ENCODE data around the gene PI16.

The PI16 gene, protein sequence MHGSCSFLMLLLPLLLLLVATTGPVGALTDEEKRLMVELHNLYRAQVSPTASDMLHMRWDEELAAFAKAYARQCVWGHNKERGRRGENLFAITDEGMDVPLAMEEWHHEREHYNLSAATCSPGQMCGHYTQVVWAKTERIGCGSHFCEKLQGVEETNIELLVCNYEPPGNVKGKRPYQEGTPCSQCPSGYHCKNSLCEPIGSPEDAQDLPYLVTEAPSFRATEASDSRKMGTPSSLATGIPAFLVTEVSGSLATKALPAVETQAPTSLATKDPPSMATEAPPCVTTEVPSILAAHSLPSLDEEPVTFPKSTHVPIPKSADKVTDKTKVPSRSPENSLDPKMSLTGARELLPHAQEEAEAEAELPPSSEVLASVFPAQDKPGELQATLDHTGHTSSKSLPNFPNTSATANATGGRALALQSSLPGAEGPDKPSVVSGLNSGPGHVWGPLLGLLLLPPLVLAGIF

DNA sequence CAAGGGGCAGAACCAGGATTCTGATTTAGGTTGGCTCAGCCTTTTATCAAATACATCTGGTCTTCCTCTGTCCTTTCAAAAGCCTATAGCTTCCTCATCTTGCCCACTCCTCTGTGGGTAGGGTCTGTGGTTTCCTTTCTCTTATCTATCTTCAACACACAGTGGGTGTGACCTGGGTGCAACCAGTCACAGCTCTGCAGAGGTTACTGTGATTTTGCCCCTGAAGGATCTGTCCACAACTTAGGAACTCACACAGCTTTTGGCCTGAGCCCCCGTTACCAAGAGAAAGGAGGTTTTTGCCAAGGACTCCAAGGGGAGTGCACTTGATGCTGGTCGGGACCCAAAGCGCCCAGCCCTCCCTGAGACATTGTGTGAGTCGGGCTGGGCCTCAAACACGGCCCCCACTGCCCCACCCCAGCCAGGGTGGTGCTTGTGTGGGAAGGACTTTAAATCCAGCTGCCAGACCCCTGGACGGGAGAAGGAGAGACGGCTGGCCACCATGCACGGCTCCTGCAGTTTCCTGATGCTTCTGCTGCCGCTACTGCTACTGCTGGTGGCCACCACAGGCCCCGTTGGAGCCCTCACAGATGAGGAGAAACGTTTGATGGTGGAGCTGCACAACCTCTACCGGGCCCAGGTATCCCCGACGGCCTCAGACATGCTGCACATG is at the start of gene PI16:
TSS of gene PI16 (plus strand) at position 477 of the 670 bp plus-strand sequence. CDS start at position 500, 23 bp downstream.
- no peak for DNase-seq (ENCODE audit: low read depth)

DNA sequence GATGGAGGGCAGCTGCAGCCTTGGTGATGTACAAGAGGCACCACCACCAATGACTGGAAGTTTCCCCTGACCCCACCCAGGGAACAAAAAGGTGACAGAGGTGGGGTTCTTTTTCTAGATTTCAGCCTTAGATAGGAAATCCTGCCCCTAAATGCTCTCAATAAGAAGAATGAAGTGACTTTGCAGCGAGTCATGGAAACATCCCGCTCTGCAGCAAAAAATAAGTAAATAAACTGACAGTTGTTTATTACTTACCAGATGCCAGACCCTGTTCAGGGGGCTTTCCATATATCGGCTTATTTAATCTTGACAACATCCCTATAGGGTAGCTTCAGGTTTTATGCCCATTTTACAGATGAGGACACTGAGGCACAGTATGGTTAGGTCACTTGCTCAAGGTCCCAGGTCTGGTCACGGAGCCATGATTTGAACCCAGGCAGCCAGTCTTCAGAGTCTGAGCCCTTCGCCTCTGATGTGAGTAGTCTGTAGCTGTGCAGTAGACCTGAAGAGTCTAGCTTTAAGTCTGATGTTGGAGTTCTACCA is 49.6 kb upstream of the PI16 start:
- no peak for DNase-seq (ENCODE audit: low read depth)

DNA sequence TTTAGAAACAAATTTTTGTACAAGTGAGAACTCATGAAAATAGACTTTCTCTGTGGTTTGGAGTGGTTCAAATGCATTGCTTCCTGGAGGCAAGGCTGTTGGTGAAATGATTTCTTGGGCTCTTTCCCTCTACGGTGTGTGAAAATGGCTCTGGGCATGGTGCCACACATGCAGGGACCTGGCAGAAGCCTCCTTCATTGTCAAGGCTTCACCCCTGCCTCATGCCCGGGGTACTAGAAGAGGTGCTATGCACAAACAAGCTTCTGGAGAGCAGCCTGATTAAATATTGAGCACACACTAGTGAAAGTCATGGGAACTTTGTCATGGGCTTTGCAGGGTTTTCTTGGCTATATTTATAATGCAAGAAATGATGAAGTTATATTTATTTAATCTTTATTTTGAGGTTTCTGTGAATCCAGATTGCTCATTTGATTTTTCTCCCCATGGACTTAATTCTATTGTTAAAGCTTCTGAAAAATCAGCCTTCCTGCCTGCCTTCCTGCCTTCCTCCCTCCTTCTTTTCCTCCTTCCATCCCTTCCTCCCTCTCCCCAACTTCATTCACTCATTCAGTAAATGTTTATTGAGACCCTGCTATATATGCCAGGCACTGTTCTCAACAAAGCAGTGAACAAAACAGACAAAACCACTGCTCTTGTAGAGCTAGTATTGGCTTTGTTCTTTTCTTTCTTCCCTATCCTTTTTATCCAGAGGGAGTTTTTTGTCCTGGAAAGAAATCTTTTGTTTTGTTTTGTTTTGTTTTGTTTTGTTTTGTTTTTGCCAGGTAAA is 47.8 kb upstream of the PI16 start:
- DNase-seq (ENCODE audit: low read depth) = no peak

DNA sequence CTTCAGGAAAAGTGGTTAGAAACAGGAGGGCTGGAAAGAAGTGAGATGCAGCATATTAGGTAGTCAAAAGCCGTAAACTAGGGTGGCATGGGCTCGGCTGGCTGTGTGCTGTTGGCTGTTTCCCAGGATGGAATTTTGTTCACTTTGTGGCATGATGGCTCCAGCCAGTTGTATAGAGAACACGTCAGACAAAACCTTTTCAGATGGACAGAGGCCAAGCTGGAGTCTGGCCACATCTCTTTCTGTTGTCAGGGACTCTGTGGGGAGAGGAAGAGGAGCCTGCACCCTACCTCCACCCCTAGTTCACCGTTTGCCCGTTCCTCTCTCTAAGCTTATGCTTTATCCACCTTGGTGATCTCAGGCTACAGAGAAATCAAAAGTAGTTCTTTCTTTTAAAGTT is 46.8 kb upstream of the PI16 start:
- DNase-seq (ENCODE audit: low read depth) = no peak

DNA sequence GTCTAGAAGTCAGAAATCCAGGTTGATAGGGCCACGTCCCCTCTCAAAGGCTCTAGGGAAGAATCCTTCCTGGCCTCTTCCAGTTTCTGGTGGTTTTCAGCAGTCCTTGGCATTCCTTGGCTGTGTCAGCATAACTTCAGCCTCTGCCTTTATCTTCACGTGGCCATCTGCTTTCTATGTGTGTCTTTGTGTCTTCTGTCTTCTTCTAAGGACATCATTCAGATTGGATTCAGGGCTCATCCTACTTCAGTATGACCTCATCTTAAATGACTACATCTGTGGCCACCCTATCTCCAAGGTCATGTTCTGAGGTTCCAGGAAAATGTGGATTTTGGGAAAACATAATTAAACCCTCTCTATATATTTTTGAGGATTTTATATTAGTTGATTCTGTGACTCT is 45.8 kb upstream of the PI16 start:
- DNase-seq (ENCODE audit: low read depth) = no peak

DNA sequence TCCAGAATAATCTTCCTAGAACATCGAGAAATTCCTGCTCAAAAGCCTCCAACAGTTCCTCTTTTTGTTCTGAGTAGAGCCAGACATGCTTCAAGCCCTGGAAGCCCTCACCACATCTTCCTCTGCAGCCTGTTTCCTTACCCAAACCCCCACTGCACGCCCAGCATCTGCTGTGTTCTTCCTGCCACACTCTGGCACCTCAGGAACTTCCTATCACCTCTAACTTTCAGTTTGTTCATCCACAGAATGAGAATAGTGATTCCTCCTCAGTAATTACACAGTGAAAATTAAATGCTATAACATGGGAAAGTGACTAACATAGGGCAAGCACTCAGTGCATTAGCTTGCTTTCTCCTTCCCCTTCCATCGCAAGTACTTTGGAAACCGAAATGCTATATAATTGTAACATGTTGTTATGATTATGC is 42.5 kb upstream of the PI16 start:
- DNase-seq (ENCODE audit: low read depth) = no peak

DNA sequence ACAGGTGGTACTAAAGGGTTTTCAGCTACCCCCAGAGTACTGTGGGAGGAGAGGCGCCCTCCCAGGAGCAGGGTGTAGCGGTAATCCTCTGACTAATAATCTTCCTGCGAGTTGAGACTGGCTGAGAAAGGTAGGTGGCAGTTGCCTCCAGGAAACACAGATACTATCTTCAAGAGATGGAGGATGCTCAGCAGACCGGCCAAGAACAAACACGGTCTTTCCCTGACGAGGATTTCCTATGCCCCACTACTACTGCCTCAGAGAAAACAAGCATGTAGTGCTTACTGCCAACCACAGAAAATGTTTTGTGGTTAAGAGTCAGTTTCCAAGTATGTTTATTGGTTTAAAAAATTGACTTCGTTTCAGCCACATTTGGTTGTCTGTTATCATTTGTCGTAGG is 42.0 kb upstream of the PI16 start:
- peak; percentile 15 for DNase-seq (ENCODE audit: low read depth)

DNA sequence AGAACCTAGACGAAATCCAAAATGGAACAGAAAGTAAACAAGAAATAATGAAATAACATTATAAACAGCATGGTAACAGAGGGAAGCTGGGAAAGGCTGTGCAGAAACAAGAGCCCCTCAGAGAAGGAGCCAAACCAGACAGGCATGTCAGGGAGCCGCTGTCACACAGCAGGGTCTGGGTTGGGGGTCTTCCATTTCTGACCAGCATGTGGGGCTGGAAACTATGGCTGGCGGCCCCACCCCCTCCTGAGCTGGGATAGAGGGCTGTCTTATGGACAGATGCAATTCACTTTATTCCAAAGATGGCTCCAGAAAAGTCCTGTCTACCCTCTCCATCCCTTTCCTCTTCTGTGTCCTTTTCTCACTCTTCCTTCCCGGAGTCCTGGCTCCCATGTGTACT is 41.5 kb upstream of the PI16 start:
- no peak for DNase-seq (ENCODE audit: low read depth)

DNA sequence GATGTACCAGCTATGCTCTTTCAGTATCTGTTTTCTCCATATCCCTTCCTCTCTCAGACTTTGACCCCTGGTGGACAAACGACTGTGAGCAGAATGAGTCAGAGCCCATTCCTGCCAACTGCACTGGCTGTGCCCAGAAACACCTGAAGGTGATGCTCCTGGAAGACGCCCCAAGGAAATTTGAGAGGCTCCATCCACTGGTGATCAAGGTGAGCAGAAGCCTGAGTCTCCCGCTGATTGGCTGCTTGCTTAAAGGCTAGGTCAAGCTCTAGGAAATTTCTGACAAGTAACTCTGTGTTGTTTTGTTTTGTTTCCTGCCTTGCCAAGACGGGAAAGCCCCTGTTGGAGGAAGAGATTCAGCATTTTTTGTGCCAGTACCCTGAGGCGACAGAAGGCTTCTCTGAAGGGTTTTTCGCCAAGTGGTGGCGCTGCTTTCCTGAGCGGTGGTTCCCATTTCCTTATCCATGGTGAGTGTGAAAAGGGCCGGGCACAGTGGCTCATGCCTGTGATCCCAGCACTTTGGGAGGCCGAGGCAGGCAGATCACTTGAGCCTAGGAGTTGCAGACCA is 40.2 kb upstream of the PI16 start:
- no peak for DNase-seq (ENCODE audit: low read depth)

DNA sequence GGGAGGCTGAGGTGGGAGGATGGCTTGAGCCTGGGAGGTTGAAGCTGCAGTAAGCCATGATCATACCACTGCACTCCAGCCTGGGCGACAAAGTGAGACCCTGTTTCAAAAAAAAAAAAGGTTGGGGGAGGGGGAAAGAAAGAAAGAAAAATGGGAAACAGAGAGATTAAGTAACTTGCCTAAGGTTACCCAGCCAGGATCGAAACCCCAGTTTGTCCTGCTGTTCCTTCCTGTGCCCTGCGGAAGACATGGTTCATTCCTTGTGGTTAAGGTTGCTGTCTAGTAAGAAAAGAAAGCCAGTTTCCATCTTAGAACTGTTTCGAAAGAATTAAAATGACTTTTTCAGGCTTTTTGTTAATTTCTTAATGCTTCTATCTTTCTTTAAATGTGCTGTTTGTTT is 38.9 kb upstream of the PI16 start:
- DNase-seq (ENCODE audit: low read depth) = no peak

DNA sequence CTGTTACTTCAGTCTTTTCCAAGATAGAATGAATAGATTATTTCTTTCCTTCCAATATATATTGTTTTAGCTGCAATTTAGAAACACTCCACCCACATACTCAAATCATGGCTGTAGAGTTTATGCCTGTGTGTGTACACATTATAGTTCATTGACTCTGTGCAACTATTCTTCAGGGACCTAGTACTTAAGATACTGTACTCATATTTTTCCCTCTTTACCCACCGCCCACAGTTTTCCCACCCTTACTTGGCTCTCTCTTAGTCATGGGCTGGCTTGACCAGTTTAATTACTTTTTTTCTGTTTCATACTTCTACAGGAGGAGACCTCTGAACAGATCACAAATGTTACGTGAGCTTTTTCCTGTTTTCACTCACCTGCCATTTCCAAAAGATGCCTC is 38.4 kb upstream of the PI16 start:
- DNase-seq (ENCODE audit: low read depth) = no peak

DNA sequence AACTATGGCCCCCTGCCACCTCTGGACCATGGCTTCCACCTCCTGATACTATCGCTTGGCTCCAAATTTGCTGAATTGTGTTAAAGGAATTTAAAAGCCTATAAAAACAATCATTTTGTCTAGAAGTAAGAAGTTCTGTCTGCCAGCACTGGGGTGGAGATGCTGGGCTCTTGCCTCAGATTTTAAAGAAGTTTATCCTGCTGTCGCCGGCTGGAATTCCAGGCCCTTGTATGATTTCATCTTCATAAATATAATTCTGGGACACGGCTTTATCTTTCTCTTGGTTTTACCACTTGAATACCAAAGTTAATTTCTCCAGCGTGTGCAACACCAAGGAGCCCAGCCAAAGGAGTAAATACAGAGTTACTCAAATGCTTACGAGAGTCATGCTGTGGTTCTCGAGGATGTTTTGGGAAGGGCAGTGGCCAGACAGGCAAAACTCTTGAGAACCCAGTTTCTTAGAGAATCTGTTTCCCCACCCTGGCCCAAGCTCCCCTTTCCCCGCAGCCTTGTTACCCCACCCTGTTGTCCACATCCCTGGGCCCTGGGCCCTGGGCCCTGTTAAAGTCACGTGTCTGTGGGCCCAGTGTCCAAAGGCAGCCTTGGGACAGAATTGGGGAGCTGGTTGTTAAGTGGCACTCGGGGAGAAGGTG is 36.9 kb upstream of the PI16 start:
- DNase-seq (ENCODE audit: low read depth) = no peak

DNA sequence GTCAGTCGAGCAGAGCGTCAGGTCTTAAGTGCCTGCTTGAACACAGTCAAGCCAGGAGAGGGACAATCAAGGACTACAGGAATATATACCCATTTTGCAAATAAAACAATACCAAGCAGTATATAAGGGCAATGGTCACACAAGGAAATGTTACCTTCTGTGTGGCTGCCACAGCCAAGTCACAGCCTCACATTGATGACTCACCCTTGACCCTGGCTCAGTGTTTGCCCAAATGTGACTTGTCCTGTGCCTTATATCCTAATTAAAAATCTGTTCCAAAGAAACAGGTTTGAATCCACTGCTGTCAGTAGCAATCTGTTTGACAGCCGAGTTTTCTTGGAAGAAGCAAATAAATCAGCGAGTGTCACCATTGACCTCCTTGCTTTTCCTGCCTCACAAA is 34.5 kb upstream of the PI16 start:
- DNase-seq (ENCODE audit: low read depth) = no peak

DNA sequence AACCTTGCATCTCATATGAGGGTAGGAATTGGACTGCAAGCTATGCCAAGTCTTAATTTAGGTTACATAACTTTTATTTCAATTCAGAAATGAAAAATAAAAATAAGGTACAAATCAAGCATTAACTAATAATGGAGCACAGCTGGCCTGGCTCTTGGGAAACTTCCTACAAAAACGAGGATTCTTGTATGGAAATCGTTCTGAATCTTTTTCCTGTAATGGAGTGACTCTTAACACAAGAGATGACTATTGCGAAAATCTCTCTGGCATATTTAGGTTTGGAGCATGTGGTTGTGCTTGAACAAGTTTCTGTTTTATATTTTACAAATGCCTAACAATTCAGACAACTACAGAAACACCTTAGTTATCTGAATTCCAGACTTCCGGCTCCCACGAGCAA is 34.0 kb upstream of the PI16 start:
- no peak for DNase-seq (ENCODE audit: low read depth)

DNA sequence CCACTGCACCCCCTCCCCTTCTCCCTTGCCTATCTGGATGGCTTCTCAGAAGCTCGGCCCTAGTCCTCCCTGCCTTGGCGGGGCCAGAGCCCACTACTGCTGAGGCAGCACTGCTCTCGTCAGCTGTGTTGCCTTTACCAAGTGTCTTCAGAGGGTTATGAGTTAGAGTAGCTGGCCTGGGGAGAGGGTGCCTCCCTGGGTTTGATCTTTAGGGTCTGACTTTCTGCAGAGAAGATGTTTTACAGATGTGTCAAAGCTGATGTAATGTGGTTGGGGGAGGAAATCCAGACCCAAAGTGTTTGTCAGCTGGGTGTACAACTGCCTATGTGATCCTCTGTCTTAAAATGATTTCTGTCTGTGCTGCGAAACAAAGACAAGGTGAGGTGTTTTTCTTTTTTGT is 30.4 kb upstream of the PI16 start:
- no peak for DNase-seq (ENCODE audit: low read depth)

DNA sequence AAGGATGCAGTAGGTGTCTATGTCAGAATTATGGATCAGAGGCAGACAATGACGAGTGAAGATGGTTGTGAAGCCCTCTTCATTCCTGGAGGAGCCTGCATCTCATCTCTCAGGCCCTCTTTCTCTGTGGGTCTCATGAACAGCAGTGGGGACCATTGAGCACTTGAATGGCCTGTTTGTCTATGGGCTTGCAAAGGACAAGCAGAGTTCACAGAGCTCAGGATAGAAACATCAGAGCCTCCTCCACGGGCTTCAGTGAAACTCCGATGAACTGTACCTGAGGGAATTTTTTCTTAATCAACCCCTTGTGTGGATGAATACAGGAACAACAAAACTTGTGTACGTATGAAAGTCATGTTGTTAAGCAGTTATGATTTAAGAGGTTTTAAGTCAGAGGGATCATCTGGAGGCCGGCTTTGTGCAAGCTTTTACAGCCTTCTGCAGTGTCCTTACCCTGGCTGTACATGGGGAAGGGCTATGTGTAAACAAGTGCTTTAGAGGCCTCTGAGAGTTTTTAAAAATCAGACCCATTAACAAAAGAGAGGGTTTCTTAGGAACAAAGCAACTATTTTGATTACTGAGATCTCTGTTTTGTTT is 29.7 kb upstream of the PI16 start:
- DNase-seq (ENCODE audit: low read depth) = no peak

DNA sequence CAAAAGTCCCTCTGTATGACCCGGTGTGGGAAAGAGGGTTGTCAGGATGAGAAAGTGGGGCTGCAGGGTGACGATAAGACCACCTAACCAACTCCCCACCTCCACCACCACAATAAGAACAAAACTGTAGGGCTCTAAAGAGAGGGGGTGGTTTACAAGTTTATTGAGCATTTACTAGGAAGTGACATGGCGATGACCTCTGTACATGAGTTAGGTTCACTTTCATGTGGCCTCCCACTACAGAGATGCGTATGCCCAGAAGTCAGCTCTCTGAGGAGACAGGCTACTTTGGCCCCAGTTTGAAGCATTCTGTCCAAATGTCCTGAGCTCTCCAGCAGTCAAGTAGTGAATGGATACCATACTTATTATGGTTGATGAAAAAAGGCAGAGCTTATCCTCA is 28.7 kb upstream of the PI16 start:
- DNase-seq (ENCODE audit: low read depth) = no peak

DNA sequence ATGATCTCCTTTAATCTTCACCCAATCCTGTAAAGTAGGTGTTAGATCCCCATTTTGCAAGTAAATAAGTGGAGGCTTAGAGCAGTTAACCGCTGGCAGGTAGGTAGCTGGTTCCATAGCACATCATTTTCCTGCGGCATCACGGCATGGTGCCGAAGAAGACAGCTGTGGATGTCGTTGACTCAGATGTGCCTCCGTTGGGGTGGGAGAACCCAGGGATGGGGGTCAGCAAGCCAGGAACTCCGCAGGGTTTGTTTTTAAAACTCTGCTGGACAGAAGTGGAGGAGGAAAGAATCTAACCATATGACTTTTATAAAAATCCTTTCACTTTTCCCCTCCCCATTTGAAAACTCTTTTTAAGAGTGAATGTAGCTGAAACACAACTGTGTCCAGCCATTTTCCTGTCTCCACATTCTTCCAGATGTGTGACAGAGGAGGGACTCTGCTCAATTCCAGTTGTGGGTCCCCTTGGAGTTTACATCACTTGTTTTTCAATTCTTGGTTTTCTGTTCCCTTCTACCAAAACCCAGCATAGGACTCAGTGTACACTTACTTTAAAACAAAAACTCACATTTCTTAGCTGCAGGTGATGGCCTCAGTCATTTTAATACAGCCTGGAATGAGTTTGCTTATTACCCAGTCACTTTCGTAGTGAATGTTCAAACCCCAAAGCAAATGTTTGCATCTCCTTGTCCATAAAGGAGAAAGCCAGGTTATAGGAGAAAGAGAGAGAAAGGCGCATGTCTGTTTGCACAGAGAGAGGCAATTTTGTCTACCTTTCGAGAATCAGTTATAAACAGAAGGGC is 27.6 kb upstream of the PI16 start:
- no peak for DNase-seq (ENCODE audit: low read depth)

DNA sequence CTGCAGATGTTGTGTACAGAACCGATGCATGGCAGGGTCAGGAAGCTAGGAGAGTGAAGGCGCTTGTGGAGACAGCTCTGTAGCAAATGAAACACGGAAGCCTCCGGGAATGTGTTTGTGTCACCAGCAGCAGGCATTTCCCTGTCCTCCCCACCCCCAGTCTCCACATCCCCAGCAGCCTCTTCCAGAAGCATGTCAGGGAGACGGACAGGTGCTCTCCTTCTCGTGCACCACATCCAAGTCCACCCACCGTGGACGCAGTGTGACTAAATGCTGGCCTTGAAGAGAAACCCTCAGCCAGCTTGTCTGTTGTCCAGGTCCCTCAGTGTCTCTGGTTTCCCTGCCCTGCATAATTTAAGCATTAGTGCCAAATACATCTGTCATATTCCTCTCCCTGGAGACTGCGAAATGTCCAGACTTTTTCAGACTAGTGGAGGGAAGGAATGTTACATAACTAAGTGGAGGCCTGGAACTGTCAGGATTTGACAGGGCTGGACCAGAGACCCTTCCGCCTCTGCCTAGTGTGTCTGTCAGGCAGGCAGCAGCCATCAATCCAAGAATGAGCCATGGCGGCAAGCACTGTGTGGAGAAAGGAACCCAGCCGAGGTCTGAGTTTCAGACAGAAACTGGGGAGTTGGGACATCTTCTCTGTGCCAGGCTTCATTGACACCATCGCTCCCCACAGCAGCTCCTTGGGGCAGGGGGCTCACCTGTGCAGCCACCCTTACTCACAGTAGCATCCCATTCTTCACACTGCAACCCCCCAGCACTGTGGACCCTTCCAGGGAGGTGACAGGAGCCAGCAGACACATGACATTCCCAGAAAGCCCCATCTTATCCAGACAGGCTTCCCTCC is 26.6 kb upstream of the PI16 start:
- no peak for DNase-seq (ENCODE audit: low read depth)

DNA sequence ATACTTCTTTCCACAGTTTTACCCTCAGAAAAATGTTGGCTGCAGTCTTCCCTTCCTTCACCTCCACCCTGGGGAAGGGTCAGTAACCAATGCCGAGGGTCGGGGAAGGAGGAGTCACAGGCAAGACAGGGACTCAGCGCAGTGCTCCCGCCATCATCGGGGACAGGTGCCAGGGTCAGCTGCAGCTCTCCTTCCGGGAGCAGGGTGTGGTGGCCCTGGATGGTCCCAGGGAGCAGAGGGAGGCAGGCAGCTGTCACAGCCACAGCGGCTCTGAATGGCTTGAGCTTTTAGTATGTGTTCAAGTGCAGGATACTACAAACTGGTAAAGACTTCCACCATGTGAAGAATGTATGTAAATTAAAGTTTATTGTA is 26.0 kb upstream of the PI16 start:
- no peak for DNase-seq (ENCODE audit: low read depth)

Measured in stimulated activated CD8-positive, alpha-beta memory T cell treated with anti-CD3 and anti-CD28 coated beads, Interleukin-12 subunit alpha, Interleukin-12 subunit beta, amount 100 ng/mL, for 4 hours (primary cell).